HG03432 (cell line): ENCODE data around the gene MAIP1.
A peak's percentile ranks its signal among the peaks of the same experiment; 100 is the strongest.

Experiments used
- ATAC-seq: cut with Tn5 transposase; IDR thresholded peaks from one replicate; pipeline ENCODE4 v1.9.1; 2021; ENCODE audit warnings: mild to moderate bottlenecking, moderate library complexity; ENCODE audit not compliant: unreplicated experiment

The MAIP1 gene

GRCh38 chr2:199946836-199947235, 8.5 kb upstream of the MAIP1 start:
- ATAC-seq: no peak

GRCh38 chr2:199950396-199950795, 5.0 kb upstream of the MAIP1 start:
- no peak for ATAC-seq

GRCh38 chr2:199951023-199951422, 4.4 kb upstream of the MAIP1 start:
- ATAC-seq: no peak

- peak; percentile 56 for ATAC-seq
These were observed 409 bp upstream of the MAIP1 start for GRCh38 chr2:199955007-199955338.

GRCh38 chr2:199956062-199956380, 639 bp downstream of the MAIP1 start:
- ATAC-seq: no peak

- no peak for ATAC-seq
These were observed 2.6 kb downstream of the MAIP1 start for GRCh38 chr2:199958014-199958413.

- peak; percentile 71 for ATAC-seq
These were observed 6.8 kb downstream of the MAIP1 start for GRCh38 chr2:199962203-199962602.

GRCh38 chr2:199966405-199966804, 11.0 kb downstream of the MAIP1 start:
- ATAC-seq: no peak

GRCh38 chr2:199966976-199967375, 11.6 kb downstream of the MAIP1 start:
- no peak for ATAC-seq

GRCh38 chr2:199968126-199968525, 12.7 kb downstream of the MAIP1 start:
- ATAC-seq: no peak

GRCh38 chr2:199972088-199972626, 16.8 kb downstream of the MAIP1 start:
- ATAC-seq: no peak

GRCh38 chr2:199973703-199974102, 18.3 kb downstream of the MAIP1 start:
- no peak for ATAC-seq

- no peak for ATAC-seq
These were observed 20.0 kb downstream of the MAIP1 start for GRCh38 chr2:199975273-199975895.

GRCh38 chr2:199977984-199978415, 22.6 kb downstream of the MAIP1 start:
- peak; percentile 84 for ATAC-seq

GRCh38 chr2:199979398-199979797, 24.0 kb downstream of the MAIP1 start:
- no peak for ATAC-seq

- ATAC-seq: no peak
These were observed 24.6 kb downstream of the MAIP1 start for GRCh38 chr2:199979832-199980628.

GRCh38 chr2:199982126-199982843, 26.9 kb downstream of the MAIP1 start:
- ATAC-seq: no peak

GRCh38 chr2:199983534-199983933, 28.2 kb downstream of the MAIP1 start:
- ATAC-seq: no peak

GRCh38 chr2:199984159-199984558, 28.8 kb downstream of the MAIP1 start:
- ATAC-seq: no peak

GRCh38 chr2:199984755-199985154, 29.4 kb downstream of the MAIP1 start:
- no peak for ATAC-seq

- peak; percentile 78 for ATAC-seq
These were observed 30.3 kb downstream of the MAIP1 start for GRCh38 chr2:199985625-199986207.
